Tibial nerve (tissue), 4 donors: ENCODE results near the gene RBAK. TPM values are rescaled to one million over a fixed set of nuclear protein-coding genes. Genes with fewer than 3 reads are reported as not detected.
"Not testable (repeated sequence)": the region's sequence is repeated elsewhere in the genome, so short reads cannot be mapped to it uniquely, and the experiment has no call there.

Experiments
- DNase-seq, 2 donors: peaks; one replicate each; pipeline ENCODE4 v3.0.0-alpha.2; 2019; ENCODE audit warnings: low spot score in 2 of 2
- H3K27ac ChIP-seq, 4 donors: fragments of 200-600 bp; sonication (generic) in 3 of 4; one replicate each; pipeline ENCODE4 v1.5.1; 2017 to 2019; ENCODE audit warnings: mild to moderate bottlenecking in 1 of 4
- H3K27me3 ChIP-seq, 2 donors: fragments of 200-600 bp; sonication (generic) in 1 of 2; one replicate each; pipeline versions ENCODE4 v1.5.1 to v1.6.0; 2017 to 2019
- H3K36me3 ChIP-seq, 3 donors: fragments of 200-600 bp; sonication (generic); one replicate each; pipeline ENCODE4 v1.5.1; 2018 to 2019
- H3K4me1 ChIP-seq, 4 donors: fragments of 200-600 bp; sonication (generic) in 3 of 4; one replicate each; pipeline ENCODE4 v1.5.1; 2017 to 2019
- H3K4me3 ChIP-seq, 4 donors: fragments of 200-600 bp; sonication (generic) in 3 of 4; one replicate each; pipeline ENCODE4 v1.5.1; 2017 to 2019; ENCODE audit warnings: mild to moderate bottlenecking in 1 of 4, moderate library complexity in 1 of 4
- H3K9me3 ChIP-seq, 4 donors: fragments of 200-600 bp; sonication (generic) in 3 of 4; one replicate each; pipeline ENCODE4 v1.5.1; 2017 to 2019
- EP300 ChIP-seq, 2 donors: sonication (generic); formaldehyde crosslinking; IDR thresholded peaks; one replicate each; pipeline ENCODE4 v1.6.1; 2017; ENCODE audit warnings: antibody characterized with exemption in 2 of 2, mild to moderate bottlenecking in 1 of 2
- POLR2A ChIP-seq, 2 donors: fragments of 450-650 bp; IDR thresholded peaks; one replicate each; pipeline ENCODE4 v1.6.1; 2017; ENCODE audit warnings: antibody characterized with exemption in 2 of 2, mild to moderate bottlenecking in 2 of 2, moderate library complexity in 2 of 2
- WGBS, 2 donors: methylation state at CpG; one replicate each; pipeline ENCODE4 v1.1.5; 2018; 5-methylcytosine and 5-hydroxymethylcytosine counted together
- total RNA-seq, 4 donors: library from RNA; depleted of rRNA; stranded (reverse); fragments of >200 nt; gene quantifications; one replicate each; pipeline ENCODE4 v1.1.0, GENCODE V29; 2016
- TF ChIP-seq, protein P1 (sequence below), 5 experiments: fragments of 200-600 bp in 3 of 5; fragments of 450-650 bp in 2 of 5; sonication (generic) in 3 of 5; IDR thresholded peaks; one replicate each; pipeline ENCODE4 v1.5.1; 2016 to 2019; ENCODE audit warnings: antibody characterized with exemption in 5 of 5, mild to moderate bottlenecking in 3 of 5, moderate library complexity in 2 of 5

RBAK gene
- total RNA-seq, 4 donors from 2014 or later = 7.5 to 11.3 (median 9.0) TPM

DNA sequence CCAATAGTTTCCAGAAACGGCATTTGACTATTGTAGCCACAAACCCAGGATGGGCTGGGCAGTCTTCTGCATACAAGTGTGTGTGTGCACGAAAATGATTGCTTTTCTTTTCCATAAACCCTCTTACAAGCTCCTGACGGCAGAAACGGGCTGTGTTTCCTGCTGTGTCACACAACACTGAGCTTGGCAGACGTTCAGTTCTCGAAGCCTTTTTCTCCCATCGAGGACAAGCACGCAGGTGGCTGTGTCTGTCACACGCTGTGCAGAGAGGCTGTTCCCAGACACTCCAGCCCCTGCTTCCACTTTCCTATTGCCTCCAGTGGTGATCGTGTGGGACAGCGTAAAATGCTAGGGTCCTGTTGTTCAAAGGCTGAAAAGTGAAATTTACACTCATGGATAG is 32.1 kb downstream of the RBAK start:
- no peaks in the 10 kb centered on the region for H3K4me1 ChIP-seq
- WGBS, 2 donors = 42 to 49% methylated on average over 11 of the region's 11 CpGs
- peaks cover 0 to 5% of the 10 kb centered on the region in 2 donors for H3K27me3 ChIP-seq
- H3K27ac ChIP-seq = no peak overlapping the region
- TF ChIP-seq, protein P1, sequence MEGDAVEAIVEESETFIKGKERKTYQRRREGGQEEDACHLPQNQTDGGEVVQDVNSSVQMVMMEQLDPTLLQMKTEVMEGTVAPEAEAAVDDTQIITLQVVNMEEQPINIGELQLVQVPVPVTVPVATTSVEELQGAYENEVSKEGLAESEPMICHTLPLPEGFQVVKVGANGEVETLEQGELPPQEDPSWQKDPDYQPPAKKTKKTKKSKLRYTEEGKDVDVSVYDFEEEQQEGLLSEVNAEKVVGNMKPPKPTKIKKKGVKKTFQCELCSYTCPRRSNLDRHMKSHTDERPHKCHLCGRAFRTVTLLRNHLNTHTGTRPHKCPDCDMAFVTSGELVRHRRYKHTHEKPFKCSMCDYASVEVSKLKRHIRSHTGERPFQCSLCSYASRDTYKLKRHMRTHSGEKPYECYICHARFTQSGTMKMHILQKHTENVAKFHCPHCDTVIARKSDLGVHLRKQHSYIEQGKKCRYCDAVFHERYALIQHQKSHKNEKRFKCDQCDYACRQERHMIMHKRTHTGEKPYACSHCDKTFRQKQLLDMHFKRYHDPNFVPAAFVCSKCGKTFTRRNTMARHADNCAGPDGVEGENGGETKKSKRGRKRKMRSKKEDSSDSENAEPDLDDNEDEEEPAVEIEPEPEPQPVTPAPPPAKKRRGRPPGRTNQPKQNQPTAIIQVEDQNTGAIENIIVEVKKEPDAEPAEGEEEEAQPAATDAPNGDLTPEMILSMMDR (IDR thresholded peaks at IDR 0.05) = no peak
- no peak for TF ChIP-seq EP300 (IDR thresholded peaks at IDR 0.05)
- TF ChIP-seq POLR2A (IDR thresholded peaks at IDR 0.05) = no peak
- H3K4me3 ChIP-seq = no peak overlapping the region
- H3K36me3 ChIP-seq = no peaks in the 10 kb centered on the region
- DNase-seq = no peak
- peaks cover 0 to 4% (median 0%) of the 10 kb centered on the region in 4 donors for H3K9me3 ChIP-seq

DNA sequence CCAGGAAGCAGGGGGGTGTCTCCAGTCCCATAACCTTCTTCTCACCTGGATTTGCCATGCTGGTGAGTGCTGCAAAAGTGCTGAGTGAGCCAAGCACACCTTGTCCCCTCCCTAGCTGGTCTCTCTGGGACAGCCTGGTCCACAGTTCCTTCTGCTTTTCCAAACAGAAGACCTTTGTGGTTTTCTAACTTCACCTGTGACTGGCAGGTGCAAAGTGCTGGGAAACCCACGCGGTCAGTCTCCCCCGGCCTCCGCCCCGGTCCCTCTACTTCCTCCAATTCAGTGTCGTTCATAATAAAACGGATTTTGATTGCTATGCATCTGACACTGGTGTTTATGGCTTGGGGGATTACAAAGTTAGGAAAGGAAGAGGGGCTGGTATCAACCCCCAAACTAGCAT is 37.1 kb downstream of the RBAK start:
- no peak for DNase-seq
- Histone ChIP-seq H3K27ac (no peak overlapping the region), H3K9me3 (no peaks in the 10 kb centered on the region), H3K4me1 (peaks cover 0 to 6% (median 0%) of the 10 kb centered on the region in 4 donors), H3K4me3 (no peak overlapping the region), H3K27me3 (peaks cover 0 to 17% of the 10 kb centered on the region in 2 donors), H3K36me3 (no peaks in the 10 kb centered on the region)
- 51 to 61% methylated on average over 7 of the region's 7 CpGs for WGBS, 2 donors
- TF ChIP-seq, protein P1 (IDR thresholded peaks at IDR 0.05) = no peak
- TF ChIP-seq EP300 (IDR thresholded peaks at IDR 0.05) (no peak), POLR2A (IDR thresholded peaks at IDR 0.05) (no peak)

DNA sequence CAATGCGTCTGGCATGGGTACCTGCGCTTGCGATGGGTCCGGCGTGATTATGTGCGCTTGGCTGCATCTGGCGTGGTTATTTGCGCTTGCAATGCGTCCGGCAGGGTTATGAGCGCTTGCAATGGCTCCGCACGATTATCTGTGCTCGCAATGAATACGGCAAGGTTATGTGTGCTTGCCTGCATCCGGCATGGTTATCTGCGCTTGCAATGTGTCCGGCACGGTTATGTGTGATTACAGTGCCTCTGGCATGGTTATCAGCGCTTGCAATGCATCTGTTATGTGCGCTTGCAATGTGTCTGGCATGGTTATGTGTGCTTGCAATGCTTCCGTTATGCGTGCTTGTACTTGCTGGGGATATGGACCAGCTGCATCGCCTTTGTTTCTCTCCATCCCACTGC is 37.7 kb downstream of the RBAK start:
- Histone ChIP-seq H3K36me3 (no peaks in the 10 kb centered on the region), H3K4me1 (peaks cover 0 to 6% (median 0%) of the 10 kb centered on the region in 4 donors), H3K27ac (no peak overlapping the region), H3K4me3 (no peak overlapping the region), H3K27me3 (peaks cover 0 to 17% of the 10 kb centered on the region in 2 donors), H3K9me3 (no peaks in the 10 kb centered on the region)
- DNase-seq = no peak
- TF ChIP-seq, protein P1 (IDR thresholded peaks at IDR 0.05) = no peak
- no peak for TF ChIP-seq EP300 (IDR thresholded peaks at IDR 0.05)
- TF ChIP-seq POLR2A (IDR thresholded peaks at IDR 0.05) = no peak
- WGBS, 2 donors = 87 to 88% methylated on average over 14 to 24 of the region's 24 CpGs

DNA sequence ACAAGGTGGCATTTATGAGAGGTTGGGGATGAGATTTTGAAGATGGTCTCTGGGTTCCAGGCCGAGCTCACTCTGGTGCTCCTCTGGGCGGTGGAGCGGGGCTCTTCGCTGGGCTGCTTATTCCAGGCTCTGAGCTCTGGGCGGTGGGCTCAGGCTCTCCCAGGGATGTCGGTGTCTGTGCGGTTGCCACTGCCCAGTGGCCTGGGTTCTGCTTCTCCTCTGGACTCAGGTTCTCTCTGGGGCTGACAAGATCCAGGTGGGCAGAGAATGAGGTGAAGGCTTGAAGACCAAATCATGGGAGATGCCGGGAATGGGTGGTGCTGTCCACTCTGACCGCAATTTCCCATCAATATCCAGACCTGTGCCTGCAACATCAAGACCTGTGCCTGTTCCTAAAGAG is 40.6 kb downstream of the RBAK start:
- Histone ChIP-seq H3K4me1 (peaks cover 0 to 6% (median 0%) of the 10 kb centered on the region in 4 donors), H3K9me3 (no peaks in the 10 kb centered on the region), H3K4me3 (no peak overlapping the region), H3K36me3 (no peaks in the 10 kb centered on the region), H3K27ac (no peak overlapping the region), H3K27me3 (peaks cover 0 to 17% of the 10 kb centered on the region in 2 donors)
- DNase-seq = no peak
- no peak for TF ChIP-seq POLR2A (IDR thresholded peaks at IDR 0.05)
- TF ChIP-seq, protein P1 (IDR thresholded peaks at IDR 0.05) = no peak
- no peak for TF ChIP-seq EP300 (IDR thresholded peaks at IDR 0.05)
- WGBS, 2 donors = 80 to 84% methylated on average over 9 of the region's 9 CpGs

DNA sequence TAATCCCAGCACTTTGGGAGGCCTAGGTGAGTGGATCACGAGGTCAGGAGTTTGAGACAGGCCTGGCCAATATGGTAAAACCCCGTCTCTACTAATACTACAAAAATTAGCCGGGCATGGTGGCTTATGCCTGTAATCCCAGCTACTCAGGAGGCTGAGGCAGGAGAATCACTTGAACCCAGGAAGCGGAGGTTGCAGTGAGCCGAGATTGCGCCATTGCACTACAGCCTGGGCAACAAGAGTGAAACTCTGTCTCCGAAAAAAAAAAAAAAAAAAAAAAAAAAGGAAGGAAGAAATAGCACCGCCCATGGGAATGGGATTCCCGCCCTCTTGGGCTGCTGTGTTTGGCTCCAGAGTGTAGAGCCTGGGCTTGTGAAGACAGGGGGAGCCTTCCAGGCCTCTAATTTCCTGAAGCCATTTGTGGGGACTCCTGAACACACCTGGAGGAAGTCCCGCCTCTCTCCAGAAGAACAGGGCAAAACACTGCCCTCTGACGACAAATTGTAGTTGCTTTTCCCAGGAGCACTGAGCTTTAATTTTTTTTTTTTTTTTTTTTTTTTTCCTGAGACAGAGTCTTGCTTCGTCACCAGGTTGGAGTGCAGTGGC is 42.7 kb downstream of the RBAK start:
- H3K27ac ChIP-seq, H3K9me3 ChIP-seq, H3K4me1 ChIP-seq, H3K4me3 ChIP-seq, DNase-seq, H3K36me3 ChIP-seq: not testable (repeated sequence)
- peaks cover 0 to 17% of the 10 kb centered on the region in 2 donors for H3K27me3 ChIP-seq
- 68 to 69% methylated on average over 12 of the region's 12 CpGs for WGBS, 2 donors
